GM18907 (cell line): ENCODE data around the gene RPLP1.

Experiments used
- ATAC-seq: cut with Tn5 transposase; IDR thresholded peaks from one replicate; pipeline ENCODE4 v1.9.1; 2021; ENCODE audit warnings: mild to moderate bottlenecking, moderate library complexity; ENCODE audit not compliant: unreplicated experiment

Gene RPLP1

DNA sequence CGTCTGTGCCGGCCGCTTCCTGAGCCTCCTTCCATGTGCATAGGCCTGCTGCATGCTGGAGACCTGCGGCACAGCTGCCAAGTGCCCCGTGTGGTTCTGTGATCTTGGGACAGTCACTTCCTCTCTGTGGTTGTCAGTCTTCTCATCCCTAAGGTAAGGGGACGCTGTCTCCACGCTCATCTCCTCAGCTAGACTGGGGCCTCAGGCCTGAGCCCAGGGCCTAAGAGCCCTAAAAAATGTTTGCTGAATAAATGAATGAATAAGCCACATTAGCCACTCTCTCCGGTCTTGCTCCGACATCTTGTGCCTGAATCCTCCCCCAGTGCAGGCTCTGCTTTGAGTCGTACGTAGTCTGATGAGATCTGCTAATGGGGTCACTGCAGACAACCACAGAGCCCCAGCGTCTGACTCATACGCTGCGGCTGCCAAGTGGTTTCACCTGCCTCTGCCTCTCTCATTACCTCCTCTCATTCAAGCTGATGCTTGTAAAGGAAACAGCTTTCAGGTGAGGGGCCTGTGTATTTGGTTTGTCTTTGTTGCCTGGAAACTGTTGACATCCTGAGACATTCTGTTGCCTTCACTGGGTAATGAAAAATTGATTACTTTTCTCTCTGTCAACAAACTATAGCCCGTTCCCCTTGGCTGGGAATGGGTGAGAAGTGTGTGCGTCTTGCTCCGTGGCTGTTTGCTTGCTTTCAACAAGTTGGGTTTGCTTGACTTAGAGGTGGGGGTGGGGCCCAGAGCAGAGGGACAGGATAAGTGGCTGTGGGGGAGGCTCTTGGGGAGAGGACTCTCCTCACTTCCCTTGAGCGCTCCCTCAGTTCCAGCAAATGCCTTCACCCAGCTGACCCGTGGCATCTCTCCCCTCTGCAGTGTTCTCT is 15.9 kb downstream of the RPLP1 start:
- no peak for ATAC-seq

GRCh38 chr15:69469467-69470201 is 17.0 kb downstream of the RPLP1 start:
- no peak for ATAC-seq

- no peak for ATAC-seq
Measured at GRCh38 chr15:69472046-69472445, 19.4 kb downstream of the RPLP1 start.

DNA sequence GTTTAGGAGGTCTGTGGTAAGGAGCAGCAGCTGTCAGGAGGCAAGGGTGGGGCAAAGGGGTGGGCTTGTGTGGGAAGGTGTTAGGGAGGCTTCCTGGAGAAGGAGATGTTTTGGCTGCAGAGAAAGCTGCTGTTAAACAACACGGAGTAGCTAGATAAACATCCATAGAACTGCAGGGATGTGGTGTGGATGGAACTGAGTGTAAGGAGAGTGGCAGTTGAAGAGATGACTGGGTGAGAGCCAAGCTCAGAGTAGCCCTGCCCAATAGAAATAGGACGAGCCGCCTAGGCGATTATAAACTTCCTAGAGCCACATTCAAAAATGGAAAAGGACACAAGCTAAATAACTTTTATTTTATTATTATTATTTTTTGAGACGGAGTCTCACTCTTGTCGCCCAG is 19.9 kb downstream of the RPLP1 start:
- ATAC-seq = no peak

- no peak for ATAC-seq
Measured at GRCh38 chr15:69474291-69474690, 21.7 kb downstream of the RPLP1 start.

DNA sequence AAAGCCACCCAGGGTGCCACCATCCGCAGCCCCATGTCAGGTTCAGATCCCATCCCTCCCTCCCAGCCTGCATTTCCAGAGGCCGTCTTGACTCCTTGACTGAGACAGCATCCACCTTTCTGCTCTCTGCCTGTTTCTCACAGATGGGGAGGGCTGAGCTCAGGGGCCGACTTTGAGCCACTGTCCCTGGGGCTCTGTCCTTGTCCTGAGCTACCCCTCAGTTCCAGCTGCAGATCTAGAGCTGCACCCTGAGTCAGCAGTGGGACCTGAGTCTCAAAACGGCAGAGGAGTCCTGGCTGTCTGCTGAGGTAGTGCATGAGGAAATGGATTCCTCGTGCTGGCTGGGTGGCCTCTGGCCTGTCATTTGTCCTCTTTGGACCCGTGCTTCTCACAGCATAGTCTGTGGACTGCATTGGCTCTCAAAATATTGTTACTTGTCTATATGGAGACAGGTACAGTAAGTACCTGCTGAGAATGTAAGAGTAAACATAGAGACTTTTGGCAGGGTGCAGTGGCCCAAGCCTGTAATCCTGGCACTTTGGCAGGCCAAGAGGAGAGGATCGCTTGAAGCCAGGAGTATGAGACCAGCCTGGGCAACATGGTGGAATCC is 22.3 kb downstream of the RPLP1 start:
- no peak for ATAC-seq

GRCh38 chr15:69475769-69476358 is 23.2 kb downstream of the RPLP1 start:
- no peak for ATAC-seq

DNA sequence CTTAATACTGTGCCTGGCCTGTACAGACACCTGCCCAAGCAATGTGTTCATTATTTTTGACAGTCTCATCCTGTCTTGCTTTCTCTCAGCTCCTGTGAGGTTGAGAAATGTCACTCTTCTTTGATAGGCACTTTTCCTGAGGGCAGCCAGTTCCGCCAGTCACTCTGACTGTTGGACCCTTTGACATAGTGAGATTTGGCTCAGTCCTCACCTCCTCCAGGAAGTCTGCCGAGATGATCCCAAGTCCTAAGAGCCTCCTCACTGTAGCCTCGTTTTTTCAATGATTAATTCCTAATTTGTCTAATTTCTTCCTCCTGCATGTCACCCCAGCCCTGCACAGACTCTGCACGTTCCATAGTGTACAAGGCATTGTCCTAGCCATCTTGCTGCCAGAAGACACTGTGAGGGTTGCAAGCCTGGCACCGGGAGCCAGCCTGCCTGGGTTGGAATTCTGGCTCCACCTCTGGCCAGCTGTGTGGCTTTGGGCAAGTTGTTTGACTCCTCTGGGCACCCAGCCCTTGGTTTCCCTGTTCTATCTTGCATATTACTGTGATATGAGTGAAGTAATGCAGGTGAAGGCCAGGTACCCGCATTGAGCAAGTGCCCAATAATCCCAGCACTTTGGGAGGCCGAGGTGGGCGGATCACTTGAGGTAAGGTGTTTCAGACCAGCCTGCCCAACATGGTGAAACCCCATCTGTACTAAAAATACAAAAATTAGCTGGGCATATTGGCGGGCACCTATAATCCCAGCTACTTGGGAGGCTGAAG is 24.3 kb downstream of the RPLP1 start:
- no peak for ATAC-seq

GRCh38 chr15:69478259-69478781 is 25.7 kb downstream of the RPLP1 start:
- ATAC-seq = no peak

- no peak for ATAC-seq
Measured at GRCh38 chr15:69479081-69479480, 26.5 kb downstream of the RPLP1 start.

- ATAC-seq = no peak
Measured at GRCh38 chr15:69479971-69480370, 27.4 kb downstream of the RPLP1 start.

DNA sequence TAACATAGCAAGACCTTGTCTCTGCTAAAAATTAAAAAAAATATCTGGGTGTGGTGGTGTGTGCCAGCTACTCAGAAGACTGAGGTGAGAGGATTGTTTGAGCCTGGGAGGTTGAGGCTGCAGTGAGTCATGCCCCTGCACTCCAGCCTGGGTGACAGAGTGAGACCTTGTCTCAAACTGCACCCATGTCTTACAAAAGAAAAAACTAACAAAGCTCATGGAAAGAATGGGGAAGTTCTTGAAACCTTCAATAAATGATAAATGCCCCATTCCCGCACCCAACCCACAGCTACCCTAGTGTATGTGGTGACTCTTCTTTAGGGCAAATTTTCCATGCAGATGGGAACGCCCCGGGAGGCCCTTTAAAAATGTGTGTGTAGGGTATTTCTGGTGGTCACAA is 28.3 kb downstream of the RPLP1 start:
- no peak for ATAC-seq

DNA sequence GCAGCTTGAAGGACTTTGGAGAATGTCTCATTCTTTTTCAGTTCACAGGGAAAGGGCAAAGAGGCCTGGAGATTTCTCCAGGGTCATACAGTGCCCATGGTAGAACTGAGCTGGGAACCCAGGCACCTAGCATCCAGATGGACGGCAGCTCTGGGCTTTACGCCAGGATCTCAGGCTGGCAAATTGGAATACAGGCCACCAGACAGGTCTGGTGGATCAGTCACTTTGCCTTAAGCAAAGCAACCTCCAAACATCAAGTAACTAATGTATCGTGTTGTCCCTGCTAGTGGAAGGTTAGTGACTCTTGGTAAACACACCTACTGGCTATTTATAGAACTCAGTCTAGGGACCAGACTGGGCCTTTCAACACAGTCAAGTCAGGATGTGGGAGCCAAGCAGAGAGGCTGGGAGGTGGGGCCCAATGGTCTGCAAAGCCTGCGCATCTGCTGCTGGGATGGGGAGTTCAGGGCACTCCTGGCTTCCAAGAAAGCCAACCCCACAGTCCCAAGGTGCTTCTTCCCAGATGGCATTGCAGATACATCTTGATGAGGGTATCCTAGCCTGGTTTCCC is 30.2 kb downstream of the RPLP1 start:
- ATAC-seq = no peak

DNA sequence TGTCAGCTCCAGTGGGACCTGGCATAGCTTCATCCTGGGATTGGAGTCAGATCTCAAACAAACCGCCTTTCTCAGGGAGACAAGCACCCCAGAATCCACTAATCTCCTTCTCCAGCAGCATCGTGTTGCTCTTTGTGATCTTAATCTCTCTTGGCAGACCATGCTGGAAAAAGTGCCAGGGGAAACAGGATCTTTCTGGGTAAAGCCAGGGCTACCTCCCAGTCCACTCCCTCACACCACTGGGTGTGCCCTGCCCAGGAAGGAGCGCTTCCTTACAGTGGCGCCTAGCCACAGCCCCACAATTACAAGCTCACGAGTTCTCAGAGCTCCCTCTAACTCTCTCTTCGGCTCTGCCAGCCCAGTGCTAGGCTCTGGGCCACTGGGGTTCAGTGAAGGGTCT is 32.2 kb downstream of the RPLP1 start:
- ATAC-seq = no peak

GRCh38 chr15:69486481-69487110 is 34.0 kb downstream of the RPLP1 start:
- no peak for ATAC-seq

DNA sequence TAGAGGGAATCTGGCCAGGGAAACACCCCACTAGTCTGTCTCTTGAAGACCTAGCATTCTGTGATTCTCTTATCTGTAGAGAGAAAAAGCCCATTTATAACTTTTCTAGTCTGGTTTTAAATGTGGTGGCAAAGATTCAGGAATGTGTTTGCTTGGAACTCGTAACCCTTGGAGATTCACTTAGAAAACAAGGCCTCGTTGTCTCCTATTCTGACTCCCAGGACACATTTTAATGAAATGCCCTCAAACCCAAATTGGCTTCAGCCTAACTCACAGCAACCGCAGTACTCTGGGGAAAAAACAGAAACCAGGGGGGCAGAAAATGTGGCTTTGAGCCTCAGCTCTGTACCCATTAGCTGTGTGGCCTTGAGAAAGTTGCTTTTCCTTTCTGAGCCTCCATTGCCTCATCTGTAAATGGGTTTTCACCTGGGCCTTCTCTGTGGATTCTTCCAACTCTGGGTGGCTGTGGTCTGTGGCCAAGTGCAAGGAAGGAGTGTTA is 36.5 kb downstream of the RPLP1 start:
- no peak for ATAC-seq

- no peak for ATAC-seq
Measured at GRCh38 chr15:69490356-69491037, 37.9 kb downstream of the RPLP1 start.

DNA sequence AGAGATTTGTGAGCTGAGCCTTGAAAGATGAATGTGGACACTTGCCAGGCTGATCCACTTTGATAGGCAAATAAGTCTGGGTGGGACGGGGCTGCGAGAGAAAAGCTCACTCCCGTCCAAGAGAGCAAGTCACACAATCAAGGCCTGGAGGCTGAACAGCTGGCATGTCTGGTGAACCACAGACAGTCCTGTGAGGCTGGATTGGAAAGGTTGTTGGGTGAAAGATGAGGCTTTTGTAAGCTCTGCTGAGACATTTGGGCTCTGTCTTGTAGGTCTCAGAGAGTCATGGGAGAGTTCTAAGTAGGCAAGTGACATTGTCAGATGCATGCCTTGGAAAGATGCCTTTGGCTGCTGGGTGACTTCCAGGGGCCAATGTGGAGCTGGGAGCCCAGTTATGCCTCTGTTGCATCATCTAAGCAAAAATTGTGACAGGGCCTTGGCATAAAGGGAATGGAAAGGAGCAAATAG is 38.5 kb downstream of the RPLP1 start:
- ATAC-seq = no peak

- no peak for ATAC-seq
Measured at GRCh38 chr15:69493406-69493805, 40.8 kb downstream of the RPLP1 start.
